SH-SY5Y (cell line): ENCODE measurements around the gene POLR3E.

Experiments used
- GATA2 ChIP-seq: IDR thresholded peaks from 2 replicates; pipeline ENCODE4 v1.6.1; 2011; ENCODE audit warnings: mild to moderate bottlenecking, low read depth, low read length
- GATA3 ChIP-seq: IDR thresholded peaks from 2 replicates; pipeline ENCODE4 v1.6.1; 2011; ENCODE audit warnings: low read depth, mild to moderate bottlenecking, low read length, moderate library complexity

GRCh38 chr16:22314661-22315626 lies 17.7 kb downstream of the POLR3E start:
- TF ChIP-seq GATA2 (no peak), GATA3 (no peak)
